Esophagus squamous epithelium (tissue), 5 donors: ENCODE data around the gene AK8. TPM values are rescaled to one million over a fixed set of nuclear protein-coding genes. Genes with fewer than 3 reads are reported as not detected.

Source experiments
- DNase-seq: peaks from one replicate; lab custom pipeline; 2025; lab: John Stamatoyannopoulos, UW
- H3K27ac ChIP-seq, 4 donors: fragments of 200-600 bp; sonication (generic); one replicate each; pipeline ENCODE4 v1.5.1; 2016 to 2019; ENCODE audit warnings: mild to moderate bottlenecking in 1 of 4
- H3K27me3 ChIP-seq, 4 donors: fragments of 200-600 bp; sonication (generic); 1 replicate in 3 of 4; 2 replicates in 1 of 4; pipeline versions ENCODE4 v1.5.1 to v1.6.0; 2017 to 2021; ENCODE audit warnings: antibody characterized with exemption in 1 of 4
- H3K36me3 ChIP-seq, 3 donors: fragments of 200-600 bp; sonication (generic); one replicate each; pipeline ENCODE4 v1.5.1; 2016 to 2019
- H3K4me1 ChIP-seq, 3 donors: fragments of 200-600 bp; sonication (generic); one replicate each; pipeline ENCODE4 v1.5.1; 2017 to 2019
- H3K4me3 ChIP-seq, 4 donors: fragments of 200-600 bp; sonication (generic); 1 replicate in 3 of 4; 2 replicates in 1 of 4; pipeline ENCODE4 v1.5.1; 2016 to 2019; ENCODE audit warnings: mild to moderate bottlenecking in 2 of 4, moderate library complexity in 1 of 4
- H3K9me3 ChIP-seq, 3 donors: fragments of 200-600 bp; sonication (generic); one replicate each; pipeline ENCODE4 v1.5.1; 2016 to 2019
- CTCF ChIP-seq, 6 experiments: fragments of 450-650 bp in 4 of 6; fragments of 200-600 bp in 2 of 6; sonication (generic) in 2 of 6; IDR thresholded peaks; one replicate each; pipeline ENCODE4 v1.5.1; 2016 to 2019; ENCODE audit warnings: antibody characterized with exemption in 6 of 6, mild to moderate bottlenecking in 4 of 6, moderate library complexity in 4 of 6
- POLR2A ChIP-seq, 4 donors: fragments of 450-650 bp; IDR thresholded peaks; one replicate each; pipeline ENCODE4 v1.6.1; 2017; ENCODE audit warnings: antibody characterized with exemption in 4 of 4, mild to moderate bottlenecking in 4 of 4, moderate library complexity in 3 of 4
- WGBS, 2 donors: methylation state at CpG; one replicate each; pipeline ENCODE4 v1.1.5; 2018; 5-methylcytosine and 5-hydroxymethylcytosine counted together
- intact Hi-C: fragments of 100-400 bp; cut with DNase I; formaldehyde crosslinking; loops from one replicate; pipeline ENCODE4 v1.15.0; 2022
- total RNA-seq, 4 donors: library from RNA; depleted of rRNA; stranded (reverse); fragments of >200 nt; gene quantifications; one replicate each; pipeline ENCODE4 v1.1.0, GENCODE V29; 2016
- donor health status: DM: yes; HTN: yes; CAD: no.

AK8 gene
- total RNA-seq, 4 donors from 2014 or later, result 0.38 to 1.1 (median 0.48) TPM; not detected in 1

- H3K36me3 ChIP-seq, result no peaks in the 10 kb centered on the region
- TF ChIP-seq CTCF (IDR thresholded peaks at IDR 0.05), result no peak
- no peak for TF ChIP-seq POLR2A (IDR thresholded peaks at IDR 0.05)
- H3K27ac ChIP-seq, result no peak overlapping the region
- no peaks in the 10 kb centered on the region for H3K9me3 ChIP-seq
- DNase-seq, result no peak
- H3K4me1 ChIP-seq, result peaks cover 0 to 26% (median 10%) of the 10 kb centered on the region in 3 donors
- peaks cover 0 to 6% (median 0%) of the 10 kb centered on the region in 4 donors for H3K27me3 ChIP-seq
- WGBS, 2 donors, result 83% methylated on average over 1 of the region's 5 CpGs; no CpG with 5 or more reads in 1 of the 2 donors
- intact Hi-C loops, result no loop called here
- H3K4me3 ChIP-seq, result no peak overlapping the region
Observed at GRCh38 chr9:132855904-132856303, 22.2 kb downstream of the AK8 start.

- TF ChIP-seq CTCF (IDR thresholded peaks at IDR 0.05), result no peak
- no peak for TF ChIP-seq POLR2A (IDR thresholded peaks at IDR 0.05)
- H3K27me3 ChIP-seq, result peaks cover 0 to 6% (median 0%) of the 10 kb centered on the region in 4 donors
- intact Hi-C loops, result no loop called here
- no peak overlapping the region for H3K4me3 ChIP-seq
- peaks cover 0 to 26% (median 10%) of the 10 kb centered on the region in 3 donors for H3K4me1 ChIP-seq
- H3K9me3 ChIP-seq, result no peaks in the 10 kb centered on the region
- no peaks in the 10 kb centered on the region for H3K36me3 ChIP-seq
- DNase-seq, result no peak
- 29 to 59% methylated on average over 9 to 10 of the region's 10 CpGs for WGBS, 2 donors
- H3K27ac ChIP-seq, result no peak overlapping the region
Observed at GRCh38 chr9:132854832-132855231, 23.3 kb downstream of the AK8 start.

GRCh38 chr9:132853482-132853881 lies 24.6 kb downstream of the AK8 start:
- Histone ChIP-seq H3K36me3 (no peaks in the 10 kb centered on the region), H3K27me3 (peaks cover 0 to 4% (median 0%) of the 10 kb centered on the region in 4 donors), H3K4me3 (no peak overlapping the region), H3K9me3 (no peaks in the 10 kb centered on the region), H3K27ac (no peak overlapping the region), H3K4me1 (peaks cover 0 to 34% (median 10%) of the 10 kb centered on the region in 3 donors)
- 89 to 90% methylated on average over 4 of the region's 4 CpGs for WGBS, 2 donors
- DNase-seq, result no peak
- no peak for TF ChIP-seq POLR2A (IDR thresholded peaks at IDR 0.05)
- TF ChIP-seq CTCF (IDR thresholded peaks at IDR 0.05), result no peak
- intact Hi-C loops, result no loop called here

- WGBS, 2 donors, result 37 to 44% methylated on average over 10 to 12 of the region's 12 CpGs
- DNase-seq, result no peak
- no peak for TF ChIP-seq CTCF (IDR thresholded peaks at IDR 0.05)
- TF ChIP-seq POLR2A (IDR thresholded peaks at IDR 0.05), result no peak
- peaks cover 0 to 13% (median 0%) of the 10 kb centered on the region in 3 donors for H3K4me1 ChIP-seq
- no peaks in the 10 kb centered on the region for H3K36me3 ChIP-seq
- H3K4me3 ChIP-seq, result peak overlapping the region in 1 of 4 donors; percentile 23
- peak overlapping the region in 2 of 4 donors; percentile 11 to 26 for H3K27ac ChIP-seq
- intact Hi-C loops, result no loop called here
- H3K9me3 ChIP-seq, result no peaks in the 10 kb centered on the region
- no peaks in the 10 kb centered on the region for H3K27me3 ChIP-seq
Observed at GRCh38 chr9:132849185-132849706, 28.8 kb downstream of the AK8 start.

- H3K27me3 ChIP-seq, result no peaks in the 10 kb centered on the region
- peaks cover 0 to 13% (median 0%) of the 10 kb centered on the region in 3 donors for H3K4me1 ChIP-seq
- H3K36me3 ChIP-seq, result no peaks in the 10 kb centered on the region
- no peak overlapping the region for H3K27ac ChIP-seq
- H3K9me3 ChIP-seq, result no peaks in the 10 kb centered on the region
- H3K4me3 ChIP-seq, result no peak overlapping the region
- no peak for TF ChIP-seq POLR2A (IDR thresholded peaks at IDR 0.05)
- TF ChIP-seq CTCF (IDR thresholded peaks at IDR 0.05), result no peak
- intact Hi-C loops, result no loop called here
- no peak for DNase-seq
- 94 to 95% methylated on average over 7 to 9 of the region's 15 CpGs for WGBS, 2 donors
Observed at GRCh38 chr9:132846918-132847515, 31.1 kb downstream of the AK8 start.
